Activated T-cell treated with anti-CD3 and anti-CD28 coated beads for 1 hour (primary cell): ENCODE data around the gene EVPL.
"Not testable (repeated sequence)": the region's sequence is repeated elsewhere in the genome, so short reads cannot be mapped to it uniquely, and the experiment has no call there.

Experiments used
- DNase-seq: peaks from one replicate; pipeline ENCODE4 v3.0.0-alpha.2; 2020; ENCODE audit warnings: low read depth

EVPL gene

DNA sequence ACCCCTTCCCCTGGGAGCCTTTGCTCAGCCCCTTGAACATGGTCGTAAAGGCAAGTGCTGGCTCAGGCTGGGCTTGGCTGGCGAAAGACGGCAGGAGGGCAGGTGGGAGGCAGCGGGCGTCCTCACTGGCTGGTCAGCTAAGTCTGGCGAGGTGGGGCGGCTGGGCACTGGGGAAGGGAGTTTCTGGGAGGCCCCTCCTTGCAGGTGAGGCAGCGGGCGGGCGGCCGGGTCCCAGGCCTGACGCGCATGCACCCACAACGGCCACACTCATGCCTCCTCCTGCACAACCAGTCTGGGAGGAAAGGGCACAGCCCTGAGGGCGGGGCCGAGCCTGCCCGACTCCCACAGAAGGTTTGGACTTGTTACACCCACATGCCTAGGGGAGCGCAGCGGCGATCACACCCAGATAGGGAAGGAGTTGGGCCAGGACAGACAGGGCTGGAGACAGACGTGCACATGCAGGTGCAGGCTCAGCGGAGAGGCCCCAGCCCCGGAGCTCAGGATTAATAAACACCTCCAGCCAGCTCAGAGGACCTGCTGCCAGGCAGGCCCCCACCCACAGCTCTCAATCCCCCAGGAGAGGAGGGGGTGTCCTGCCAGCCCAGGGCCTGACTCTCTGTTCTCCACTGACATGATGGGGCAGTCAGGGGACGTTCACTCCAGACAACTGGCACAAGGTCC, at the start of gene EVPL:
TSS of gene EVPL (minus strand) at position 148 of the 681 bp plus-strand sequence. CDS start at position 40, 108 bp downstream.
- DNase-seq: no peak

DNA sequence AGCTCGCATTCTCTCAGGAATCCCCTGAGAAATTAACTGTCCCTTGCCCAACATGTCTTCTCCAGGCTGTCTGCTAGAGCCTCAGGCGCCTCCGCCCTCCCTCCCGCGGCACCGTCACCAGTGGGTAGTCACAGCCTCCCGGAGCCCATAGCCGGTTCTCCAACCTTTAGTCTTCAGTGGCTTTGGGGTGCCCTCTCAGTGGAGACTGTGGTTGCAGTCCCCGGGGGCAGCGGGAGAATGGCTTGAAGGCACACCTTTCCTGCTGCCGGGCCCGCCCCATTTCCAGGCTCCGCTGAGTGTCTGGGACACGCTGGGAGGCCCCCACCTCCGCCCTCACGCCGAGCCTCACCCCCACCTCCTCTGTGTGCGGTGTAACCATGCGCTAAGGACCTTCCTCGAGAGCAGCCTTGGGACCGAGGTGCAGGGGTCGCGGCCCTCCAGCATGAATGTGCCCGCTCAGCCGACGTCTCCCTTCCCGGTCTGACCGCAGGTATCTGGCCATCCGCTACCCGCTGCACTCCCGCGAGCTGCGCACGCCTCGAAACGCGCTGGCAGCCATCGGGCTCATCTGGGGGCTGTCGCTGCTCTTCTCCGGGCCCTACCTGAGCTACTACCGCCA, 49.1 kb upstream of the EVPL start:
- DNase-seq: no peak

DNA sequence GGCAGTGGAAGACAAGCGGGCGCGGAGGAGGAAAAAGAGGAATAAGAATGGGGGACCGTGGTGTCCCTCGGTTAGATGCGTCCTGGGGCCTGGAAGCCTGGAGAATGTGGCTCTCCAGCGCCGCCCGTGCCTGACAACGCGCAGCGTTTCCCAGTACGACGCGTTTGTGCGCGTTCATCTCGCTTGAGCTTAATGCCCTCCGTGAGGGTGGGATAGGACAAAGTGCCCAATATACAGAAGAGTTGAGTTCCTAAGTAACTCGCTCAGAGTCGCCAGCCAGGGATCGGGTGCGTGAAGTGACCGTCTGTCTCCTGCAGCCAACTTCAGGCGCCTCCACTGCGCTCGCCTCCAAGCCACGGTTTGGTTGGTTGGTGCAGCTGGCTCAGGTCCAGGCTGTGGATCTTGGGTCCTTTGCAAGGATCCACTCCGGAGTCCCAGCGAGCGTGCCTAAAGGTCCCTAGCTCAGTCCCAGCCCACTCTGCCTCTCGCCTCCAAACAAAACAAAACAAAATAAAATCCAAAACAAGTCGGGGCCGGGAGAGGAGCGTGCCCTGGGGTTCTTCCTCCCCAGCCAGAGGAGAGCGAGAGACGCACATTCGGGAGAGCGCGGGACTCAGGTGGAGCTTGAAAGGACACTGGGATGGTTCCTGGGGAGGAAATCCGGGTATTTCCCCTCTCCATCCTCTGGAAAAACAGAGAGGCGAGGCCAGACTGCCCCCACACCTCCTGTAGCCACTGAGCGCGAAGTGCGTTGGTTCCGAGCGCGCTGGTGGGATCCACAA, 48.4 kb upstream of the EVPL start:
- DNase-seq: no peak

DNA sequence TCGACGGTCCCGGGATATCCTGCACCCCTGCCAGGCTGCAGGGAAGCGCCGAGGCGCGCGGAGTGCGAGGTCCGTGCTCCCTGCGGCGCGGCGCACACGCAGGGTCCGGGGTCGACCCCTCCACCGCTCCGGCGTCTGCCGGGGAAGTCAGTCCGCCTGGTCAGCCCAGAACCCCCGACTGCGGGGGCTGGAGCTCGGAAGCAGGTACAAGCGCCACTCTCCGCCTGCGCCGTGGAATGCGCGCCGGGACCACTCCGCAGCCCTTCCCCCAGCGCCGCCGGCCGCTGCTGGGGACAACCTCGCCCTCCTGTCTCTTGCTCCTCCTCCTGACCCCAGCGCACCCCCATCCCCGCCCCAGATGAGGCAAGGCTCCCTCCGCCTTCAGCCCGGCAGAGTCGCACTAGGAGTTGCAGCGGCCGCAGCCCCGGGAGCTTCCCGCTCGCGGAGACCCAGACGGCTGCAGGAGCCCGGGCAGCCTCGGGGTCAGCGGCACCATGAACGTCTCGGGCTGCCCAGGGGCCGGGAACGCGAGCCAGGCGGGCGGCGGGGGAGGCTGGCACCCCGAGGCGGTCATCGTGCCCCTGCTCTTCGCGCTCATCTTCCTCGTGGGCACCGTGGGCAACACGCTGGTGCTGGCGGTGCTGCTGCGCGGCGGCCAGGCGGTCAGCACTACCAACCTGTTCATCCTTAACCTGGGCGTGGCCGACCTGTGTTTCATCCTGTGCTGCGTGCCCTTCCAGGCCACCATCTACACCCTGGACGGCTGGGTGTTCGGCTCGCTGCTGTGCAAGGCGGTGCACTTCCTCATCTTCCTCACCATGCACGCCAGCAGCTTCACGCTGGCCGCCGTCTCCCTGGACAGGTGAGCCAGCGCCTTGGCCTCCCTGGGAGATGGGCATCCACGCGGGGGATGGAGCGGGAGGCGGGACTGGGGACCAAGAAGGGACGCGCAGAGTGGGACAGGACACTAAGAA, 47.6 kb upstream of the EVPL start, which contains the start of gene GALR2:
TSS of gene GALR2 (plus strand) at position 392 of the 974 bp plus-strand sequence. CDS start at position 495, 103 bp downstream.
- DNase-seq: no peak

DNA sequence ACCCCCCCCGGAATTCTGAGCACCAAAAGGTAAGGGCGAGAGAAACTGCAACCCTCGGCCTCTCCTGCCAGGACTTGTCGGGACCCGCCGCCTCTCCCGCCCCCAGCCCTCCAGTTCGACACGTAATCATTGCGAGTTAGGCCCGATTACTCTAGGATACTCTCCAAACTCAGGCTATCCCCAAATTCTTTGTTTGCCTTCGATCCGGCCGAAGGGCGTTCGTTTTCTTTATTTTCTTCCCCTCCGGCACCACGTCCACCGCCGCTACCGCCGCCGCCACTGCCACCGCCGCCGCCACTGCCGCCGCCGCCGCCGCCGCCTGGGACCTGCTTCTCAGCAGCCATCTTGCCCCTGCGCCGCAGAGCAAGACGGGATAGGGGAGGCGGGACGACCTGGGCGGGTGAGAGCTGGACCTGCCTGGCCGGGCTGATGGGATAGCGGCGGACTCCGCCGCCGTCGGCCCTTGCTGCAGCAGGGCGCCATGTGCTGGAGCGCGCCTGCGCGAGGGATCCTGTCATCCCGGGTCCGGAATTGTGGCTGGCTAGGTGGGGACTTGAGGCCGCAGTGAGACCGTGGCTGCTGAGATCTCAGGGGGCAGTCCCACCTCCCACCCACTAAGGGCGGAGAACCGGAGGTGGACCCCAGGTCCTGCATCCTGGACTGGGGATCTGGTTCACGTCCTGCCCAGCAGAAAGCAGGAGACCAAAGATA, 45.2 kb upstream of the EVPL start, which contains the start of gene SRP68:
TSS of gene SRP68 (minus strand) at position 370 of the 711 bp plus-strand sequence. CDS start at position 344, 26 bp downstream.
- DNase-seq: peak; percentile 74

DNA sequence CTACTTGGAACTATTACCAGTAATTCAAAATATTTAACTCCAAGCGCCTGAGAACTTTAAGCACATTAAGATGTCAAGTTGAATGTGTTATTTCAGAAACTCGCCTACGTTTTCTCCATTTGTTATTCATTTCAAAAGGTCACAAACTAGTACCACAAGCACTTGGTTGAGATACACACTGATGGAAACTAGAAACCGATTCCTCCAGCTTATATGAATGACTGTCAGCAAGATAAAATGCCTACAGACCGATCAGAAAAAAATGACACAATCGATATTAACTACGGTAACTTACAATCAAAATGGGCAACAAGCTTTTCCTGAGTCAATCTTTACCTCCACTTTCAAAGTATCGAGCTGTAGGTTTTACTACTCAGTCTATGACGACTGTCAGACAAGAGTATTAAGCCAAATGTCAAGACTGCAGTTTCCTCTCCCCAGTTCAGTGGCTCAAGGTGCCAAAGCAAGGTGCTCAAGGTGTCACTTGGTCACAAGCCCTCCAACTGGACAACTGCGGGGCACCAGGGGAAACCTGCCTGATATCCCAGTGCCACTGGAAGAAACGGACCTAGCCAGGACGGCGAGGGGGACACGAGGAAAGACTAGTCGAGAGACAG, 44.5 kb upstream of the EVPL start:
- DNase-seq: no peak

DNA sequence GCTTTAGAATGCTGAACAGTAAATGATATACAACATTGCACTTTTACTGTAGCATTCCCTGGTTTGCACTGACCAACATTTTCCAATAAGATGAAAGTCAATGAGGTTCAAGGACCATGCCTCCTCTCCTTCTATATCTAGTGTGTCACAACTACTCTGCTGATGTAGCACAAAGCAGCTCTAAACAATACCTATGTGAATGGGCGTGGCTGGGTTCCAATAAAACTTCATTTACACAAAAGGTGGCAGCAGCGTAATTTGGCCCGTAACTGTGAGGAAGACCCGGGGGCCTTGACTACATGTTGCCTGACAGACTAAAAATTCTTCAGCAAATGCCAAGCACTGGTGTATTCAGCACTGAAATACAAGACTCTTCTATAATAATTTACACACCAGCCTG, 38.7 kb upstream of the EVPL start:
- DNase-seq: no peak

DNA sequence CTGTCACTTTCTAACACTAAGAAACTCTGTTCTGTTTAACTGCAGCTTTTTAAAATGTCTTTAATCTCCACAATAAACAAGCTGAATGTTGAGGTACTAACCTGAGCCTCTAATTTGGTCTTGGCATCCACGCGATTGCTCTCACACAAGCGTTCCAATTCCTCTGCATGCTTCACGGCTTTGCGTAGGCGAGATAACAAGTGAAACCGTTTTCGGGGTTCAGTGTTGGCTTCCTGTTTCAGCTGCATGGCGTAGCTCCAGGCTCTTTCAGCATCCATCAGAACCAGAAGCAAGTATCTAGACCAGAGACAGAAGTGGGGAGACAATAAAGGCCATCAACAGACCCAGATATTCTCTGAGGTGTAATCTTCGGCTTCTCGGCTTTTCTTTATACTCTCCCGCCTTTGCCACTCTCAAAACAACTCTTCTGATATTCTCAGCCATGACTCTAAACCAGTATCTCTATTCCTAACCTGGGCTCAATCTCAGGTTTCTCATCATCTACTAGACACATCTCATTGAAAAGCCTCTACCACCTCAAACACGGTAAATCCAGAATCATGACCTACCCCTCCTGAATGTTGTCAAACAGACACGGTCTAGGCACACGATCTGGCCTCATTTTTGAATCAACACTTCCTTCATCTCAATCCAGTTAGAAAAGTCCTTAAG, 36.9 kb upstream of the EVPL start:
- no peak for DNase-seq

DNA sequence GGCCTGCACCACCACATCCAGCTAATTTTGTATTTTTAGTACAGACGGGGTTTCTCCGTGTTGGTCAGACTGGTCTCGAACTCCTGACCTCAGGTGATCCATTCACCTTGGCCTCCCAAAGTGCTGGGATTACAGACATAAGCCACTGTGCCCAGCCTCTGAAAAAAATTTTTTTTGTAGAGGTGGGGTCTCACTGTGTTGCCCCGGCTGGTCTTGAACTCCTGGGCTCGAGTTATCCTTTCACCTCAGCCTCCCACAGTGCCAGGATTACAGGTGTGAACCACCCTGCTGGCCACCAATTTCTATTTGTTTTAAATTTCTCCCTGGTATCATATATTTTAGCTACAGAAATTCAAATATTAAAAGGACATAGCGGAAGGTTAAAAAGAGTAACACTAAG, 31.2 kb upstream of the EVPL start:
- not testable (repeated sequence) for DNase-seq

DNA sequence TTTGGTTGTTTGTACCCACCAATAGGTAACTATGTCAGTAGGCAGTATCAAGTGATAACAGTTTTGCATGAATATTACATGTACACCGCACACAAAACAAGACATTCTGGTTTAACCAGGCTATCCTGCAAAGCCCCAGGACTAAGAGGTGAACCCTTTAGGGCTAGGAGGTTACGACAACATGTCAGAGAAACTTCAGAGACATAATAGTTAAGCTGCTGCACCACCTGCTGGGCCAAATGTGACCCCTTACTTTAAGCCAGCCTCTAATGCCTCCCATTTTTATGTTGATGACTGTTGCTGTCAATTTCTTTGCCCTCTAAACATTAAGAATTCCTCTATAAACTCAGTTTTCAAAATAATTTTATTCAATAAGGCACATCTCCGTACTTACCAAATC, 29.8 kb upstream of the EVPL start:
- DNase-seq: no peak

DNA sequence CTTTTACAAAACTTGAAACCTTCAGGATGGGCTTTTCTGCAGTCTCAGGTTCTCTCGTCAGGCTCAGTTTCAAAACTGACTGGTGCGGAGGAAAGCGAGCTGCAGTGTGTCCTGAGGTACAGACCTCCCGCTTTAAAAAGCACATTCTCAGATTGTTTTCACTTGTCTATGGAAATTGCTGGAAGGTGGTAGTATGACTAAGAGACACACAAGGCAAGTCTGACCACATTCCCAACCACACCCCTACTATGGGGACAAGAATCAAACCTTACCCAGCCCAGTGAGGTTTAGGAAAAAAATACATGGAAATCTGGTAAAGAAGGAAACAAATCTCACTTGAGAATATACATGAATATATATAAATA, 27.0 kb upstream of the EVPL start:
- DNase-seq: no peak

DNA sequence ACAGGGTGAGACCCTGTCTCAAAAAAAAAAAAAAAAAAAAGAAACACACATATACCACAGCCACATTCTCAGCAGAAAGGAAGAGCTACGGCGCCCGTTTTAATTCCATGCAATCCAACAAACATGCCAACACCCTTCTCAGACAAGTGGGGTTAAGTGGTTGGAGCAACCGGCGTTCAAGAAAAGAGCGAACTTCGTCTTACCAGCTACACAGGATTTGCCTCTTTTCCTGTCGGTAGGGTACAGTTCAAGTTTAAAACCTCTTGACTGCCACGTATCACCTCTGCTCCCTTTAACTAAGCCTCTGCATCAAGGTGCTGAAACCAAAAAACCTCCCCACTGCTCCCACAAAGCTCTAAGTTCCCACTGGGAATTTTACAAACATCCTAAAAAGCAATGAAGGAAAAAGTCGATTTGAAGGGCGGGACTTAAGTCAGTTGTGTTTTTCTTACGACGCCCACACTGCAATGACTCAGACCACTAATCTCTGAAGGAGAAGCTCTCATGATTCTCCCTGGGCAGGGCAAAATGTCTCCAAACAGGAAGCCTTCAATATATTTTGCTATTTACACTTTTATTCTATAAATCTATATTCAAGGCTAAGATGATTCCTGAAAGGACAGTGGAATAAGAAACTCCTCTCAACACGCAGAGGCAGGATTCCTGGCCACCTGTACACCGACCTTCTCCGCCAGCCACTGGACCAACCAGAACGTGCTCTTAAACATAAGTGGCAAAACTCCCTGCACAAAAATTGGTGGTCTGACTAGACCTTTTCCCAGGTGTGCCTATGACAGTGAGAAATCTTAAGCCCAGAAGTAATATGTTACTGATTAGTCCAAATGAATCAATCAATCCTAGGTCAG, 26.4 kb upstream of the EVPL start:
- no peak for DNase-seq

DNA sequence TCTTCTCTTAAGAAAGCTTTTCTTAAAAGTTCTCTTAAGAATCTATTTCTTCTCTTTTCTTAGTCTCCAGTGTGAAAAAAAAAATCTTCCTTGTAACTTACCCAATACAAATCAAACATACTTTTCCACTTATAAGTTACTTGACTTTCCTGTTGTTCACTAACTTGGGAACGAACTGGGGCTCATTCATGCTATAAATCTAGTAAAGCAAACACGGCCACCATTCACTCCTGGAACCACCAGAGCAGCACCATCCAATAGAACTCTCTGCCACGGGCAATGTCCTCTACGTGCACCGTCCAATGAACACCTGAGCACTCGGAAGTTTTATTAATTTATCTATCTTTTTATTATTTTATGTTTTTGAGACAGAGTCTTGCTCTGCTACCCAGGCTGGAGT, 24.5 kb upstream of the EVPL start:
- DNase-seq: no peak

DNA sequence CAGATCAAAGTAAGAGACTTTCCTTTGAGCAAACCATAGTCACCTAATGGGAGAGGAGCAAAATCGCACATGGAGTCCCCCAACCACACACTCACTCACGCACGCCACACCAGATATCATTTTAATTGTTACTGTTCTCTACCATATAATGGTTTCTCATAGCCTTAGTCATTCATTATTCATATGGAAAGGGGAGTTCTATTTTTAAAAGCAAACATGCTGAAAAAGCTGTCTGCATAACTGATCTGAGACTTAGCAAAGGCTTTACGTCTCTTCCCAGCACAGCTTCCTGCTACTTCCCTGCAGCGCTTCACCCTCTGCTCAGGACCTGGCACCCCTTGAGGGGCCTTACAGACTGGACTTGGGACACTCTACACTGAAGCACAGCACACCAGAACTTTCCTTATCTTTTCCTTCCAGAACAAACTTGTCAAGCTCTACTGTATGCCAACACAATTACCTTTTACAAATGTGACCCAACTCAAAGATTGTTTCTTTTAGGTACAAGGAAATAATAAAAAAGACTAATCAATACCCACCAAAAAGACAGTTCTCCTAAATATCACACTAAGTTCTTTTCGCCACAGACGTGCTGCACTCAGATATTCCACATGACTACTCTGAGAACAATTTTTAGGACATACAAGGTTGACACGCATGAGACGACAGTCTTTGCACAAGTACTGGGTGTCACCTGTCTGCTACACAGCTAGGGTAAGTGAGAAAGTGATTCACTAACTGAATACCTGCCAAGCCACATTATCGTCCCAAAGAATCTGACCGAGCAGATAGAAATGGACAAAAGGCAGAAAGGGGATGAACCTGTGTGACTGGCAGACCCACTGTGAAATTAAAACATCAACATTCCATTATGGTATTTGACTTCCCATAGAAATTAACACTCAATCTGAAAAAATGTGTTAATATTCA, 23.7 kb upstream of the EVPL start:
- DNase-seq: no peak

DNA sequence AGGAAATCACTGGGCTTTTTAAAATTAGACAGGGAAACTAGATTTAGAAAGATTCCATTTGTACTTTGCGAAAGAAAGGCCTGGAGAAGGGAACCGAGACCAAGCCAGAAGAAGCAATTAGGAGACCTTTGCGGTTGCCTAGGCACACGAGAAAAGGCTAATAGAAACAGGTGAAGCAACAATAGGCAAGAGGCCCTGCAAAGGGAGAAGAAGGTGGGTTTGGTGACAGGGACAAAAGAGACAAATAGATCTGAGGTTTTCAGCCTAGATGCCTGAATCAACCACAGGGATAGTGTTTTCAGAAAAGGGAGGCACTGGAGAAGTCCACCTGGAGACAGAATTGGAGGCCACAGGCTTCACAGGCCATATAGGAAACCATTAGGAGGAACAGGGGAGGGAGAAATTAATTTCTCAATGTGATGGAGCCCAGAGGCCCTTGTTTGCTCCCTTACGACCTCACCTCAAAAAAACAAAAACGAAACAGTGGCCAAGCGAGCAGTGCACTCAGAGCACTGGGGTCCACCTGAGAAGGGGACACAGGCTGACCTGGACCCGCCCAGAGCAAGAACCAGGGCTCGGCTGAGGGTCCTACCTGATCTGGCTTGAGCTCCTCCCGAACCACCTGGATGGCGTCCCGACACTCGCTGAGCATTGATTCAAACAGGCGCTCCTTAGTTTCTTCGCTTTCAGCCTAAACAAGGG, 22.9 kb upstream of the EVPL start:
- DNase-seq: no peak

DNA sequence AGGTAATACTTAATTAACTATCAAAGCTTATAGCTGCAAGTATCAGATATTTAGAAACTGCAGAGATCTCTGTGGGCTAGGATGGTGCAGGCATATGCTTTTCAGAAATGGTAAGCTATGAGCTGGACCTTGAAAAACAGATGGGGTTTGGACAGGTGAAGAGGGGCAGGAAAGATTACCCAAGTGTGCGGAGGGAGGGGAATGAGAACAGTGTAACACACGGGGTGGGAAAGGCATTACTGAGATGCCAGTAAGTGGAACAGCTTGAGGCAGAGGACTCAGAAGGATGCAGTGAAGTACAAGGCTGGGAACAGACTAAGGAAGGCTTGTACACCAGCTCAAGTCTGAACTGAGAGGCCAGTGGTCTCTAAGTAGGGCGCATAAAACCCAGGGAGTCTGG, 22.1 kb upstream of the EVPL start:
- DNase-seq: no peak

DNA sequence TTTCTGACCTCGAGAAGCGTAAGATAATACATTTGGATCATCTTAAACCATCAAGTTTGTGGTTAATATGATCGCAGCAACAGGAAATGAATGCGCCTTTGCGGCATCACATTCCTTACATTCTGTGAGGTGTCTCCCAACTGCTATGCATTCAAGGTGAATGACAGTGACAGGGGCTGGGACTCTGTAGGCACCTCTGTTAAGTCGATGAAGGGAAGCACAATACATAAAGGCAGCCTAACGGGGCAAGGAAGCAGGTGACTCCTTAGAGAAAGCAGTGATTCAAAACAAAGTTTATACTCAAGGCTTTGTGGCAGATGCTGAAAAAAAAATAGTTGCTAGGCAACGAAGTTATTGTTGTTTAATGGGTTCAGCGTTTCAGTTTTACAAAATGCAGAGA, 21.6 kb upstream of the EVPL start:
- no peak for DNase-seq
